NCI-H1436 (cell line): ENCODE data around the gene GRIA3.
"Not testable (repeated sequence)": the region's sequence is repeated elsewhere in the genome, so short reads cannot be mapped to it uniquely, and the experiment has no call there.

Experiments used
- DNase-seq: peaks from one replicate; lab custom pipeline; 2025; lab: John Stamatoyannopoulos, UW

The GRIA3 gene

GRCh38 chrX:123272630-123273029 lies 88.6 kb downstream of the GRIA3 start:
- no peak for DNase-seq

- no peak for DNase-seq
Observed at GRCh38 chrX:123274796-123275195, 90.7 kb downstream of the GRIA3 start.

GRCh38 chrX:123277347-123277746 lies 93.3 kb downstream of the GRIA3 start:
- DNase-seq = no peak

DNA sequence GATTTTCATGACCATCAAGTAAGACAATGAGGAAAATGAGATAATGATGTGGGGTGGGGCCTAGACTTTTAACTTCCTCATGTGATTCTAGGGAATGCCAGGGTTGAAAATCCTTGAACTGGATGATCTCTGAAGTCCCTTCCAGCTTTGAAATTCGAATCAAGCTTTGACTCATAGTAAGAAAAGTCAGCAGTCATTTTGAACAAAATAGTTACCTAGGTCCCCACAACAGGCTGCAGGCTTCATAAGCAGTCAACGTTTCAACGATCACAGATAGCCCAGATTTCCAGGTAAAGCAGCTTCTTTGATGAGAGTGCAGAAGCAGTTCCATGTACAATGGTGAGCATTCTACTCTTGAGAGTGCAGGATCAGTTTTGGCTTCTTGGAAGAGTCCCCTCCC lies 93.7 kb downstream of the GRIA3 start:
- no peak for DNase-seq

DNA sequence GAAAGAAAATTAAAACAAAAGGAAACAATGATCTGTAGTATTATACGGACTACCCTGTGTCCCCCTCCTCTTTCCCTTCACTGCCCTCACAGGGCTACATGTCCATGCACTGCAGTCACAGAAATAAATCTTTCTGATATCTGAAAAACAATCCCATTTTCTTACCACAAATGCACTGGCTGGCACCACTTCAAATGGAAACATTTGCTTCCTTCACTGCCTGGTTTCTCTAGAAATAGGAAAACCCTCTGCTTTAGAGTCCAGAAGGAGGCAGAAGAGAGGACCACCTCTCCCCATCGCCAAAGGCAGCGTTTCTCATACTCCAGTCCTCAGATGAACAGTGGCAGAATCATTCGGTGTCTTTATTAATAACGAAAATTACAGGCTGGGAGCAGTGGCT lies 98.2 kb downstream of the GRIA3 start:
- DNase-seq = no peak

GRCh38 chrX:123283407-123283806 lies 99.3 kb downstream of the GRIA3 start:
- not testable (repeated sequence) for DNase-seq

DNA sequence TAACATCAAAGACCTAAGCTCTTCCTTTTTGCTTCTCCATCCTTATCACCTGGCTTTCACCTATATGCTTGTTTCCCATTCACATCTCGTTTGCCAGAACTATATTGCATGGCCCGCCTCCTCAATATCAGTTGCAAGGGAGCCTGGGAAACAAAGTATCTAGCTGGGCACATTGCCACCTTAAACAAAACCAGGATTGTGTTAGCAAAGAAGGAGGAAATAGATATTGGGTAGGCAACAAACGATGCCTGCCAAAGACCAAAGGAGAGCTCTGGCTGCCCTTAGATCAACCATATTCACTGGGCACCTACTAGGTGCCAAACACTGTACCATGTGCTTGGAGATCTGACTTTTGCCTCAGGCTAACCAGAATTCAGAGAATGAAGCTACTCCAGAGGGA lies 107.5 kb downstream of the GRIA3 start:
- DNase-seq = no peak

- DNase-seq = no peak
Observed at GRCh38 chrX:123298026-123298425, 113.9 kb downstream of the GRIA3 start.

DNA sequence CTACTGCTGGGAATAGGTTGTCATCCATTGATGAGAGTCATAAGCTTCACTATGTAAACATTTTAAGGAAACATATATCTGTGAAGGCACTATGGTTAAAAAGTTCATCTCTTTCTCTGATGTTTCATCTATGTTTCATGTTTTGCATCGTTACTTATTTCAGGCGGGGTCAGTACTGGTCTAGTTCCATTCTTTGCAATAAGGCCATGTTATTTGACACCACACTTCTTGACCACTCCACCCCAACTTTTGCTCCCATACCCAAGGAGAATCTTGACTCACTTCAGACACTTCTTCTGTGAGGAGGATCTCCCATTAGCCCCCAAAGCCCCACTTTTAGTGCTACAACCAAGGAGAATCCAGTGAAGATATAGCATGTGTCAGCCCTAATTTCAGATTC lies 119.4 kb downstream of the GRIA3 start:
- DNase-seq = no peak

DNA sequence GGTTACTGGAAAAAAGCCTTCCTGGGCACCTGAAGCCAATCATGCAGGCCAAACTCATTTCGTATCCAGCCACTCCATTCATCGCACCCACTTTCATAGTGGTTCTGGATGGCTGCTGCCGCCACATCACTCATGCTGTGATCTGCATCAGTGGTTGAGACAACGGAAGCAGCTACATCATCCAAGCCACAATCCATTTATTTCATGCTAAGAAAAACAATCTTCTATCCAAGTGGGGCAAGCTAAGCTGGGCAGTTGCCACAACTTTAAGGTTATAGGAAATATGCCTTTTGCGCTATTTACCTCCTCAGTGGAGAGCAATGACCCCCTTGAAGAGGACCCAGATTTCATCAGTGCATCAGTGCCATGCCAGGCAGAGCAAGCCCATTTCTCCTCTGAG lies 124.6 kb downstream of the GRIA3 start:
- no peak for DNase-seq

GRCh38 chrX:123310112-123310511 lies 126.0 kb downstream of the GRIA3 start:
- no peak for DNase-seq

GRCh38 chrX:123311486-123311885 lies 127.4 kb downstream of the GRIA3 start:
- no peak for DNase-seq

- DNase-seq = no peak
Observed at GRCh38 chrX:123313486-123313885, 129.4 kb downstream of the GRIA3 start.

- no peak for DNase-seq
Observed at GRCh38 chrX:123320622-123321021, 136.5 kb downstream of the GRIA3 start.

GRCh38 chrX:123322536-123322935 lies 138.5 kb downstream of the GRIA3 start:
- no peak for DNase-seq

DNA sequence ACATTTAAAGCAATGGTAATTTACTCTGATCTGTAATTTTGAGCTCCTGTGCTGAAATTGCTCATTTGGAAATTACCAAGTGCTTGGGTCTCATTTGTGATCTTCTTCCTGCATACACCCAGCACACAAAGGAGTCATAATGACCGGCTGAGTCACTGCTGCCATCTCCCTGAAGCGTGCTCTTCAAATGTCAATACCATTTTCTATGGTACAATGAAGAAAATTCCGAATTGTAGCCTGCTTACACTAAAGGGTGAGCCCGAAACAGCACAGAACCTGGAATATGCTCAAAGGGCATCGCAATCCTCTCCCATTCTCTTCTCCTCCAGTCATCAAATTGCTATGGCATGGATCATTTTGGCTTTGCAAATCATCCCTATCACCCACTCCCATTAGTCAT lies 140.5 kb downstream of the GRIA3 start:
- DNase-seq = peak; percentile 0

- no peak for DNase-seq
Observed at GRCh38 chrX:123330229-123330942, 146.3 kb downstream of the GRIA3 start.

GRCh38 chrX:123331349-123331748 lies 147.3 kb downstream of the GRIA3 start:
- no peak for DNase-seq

DNA sequence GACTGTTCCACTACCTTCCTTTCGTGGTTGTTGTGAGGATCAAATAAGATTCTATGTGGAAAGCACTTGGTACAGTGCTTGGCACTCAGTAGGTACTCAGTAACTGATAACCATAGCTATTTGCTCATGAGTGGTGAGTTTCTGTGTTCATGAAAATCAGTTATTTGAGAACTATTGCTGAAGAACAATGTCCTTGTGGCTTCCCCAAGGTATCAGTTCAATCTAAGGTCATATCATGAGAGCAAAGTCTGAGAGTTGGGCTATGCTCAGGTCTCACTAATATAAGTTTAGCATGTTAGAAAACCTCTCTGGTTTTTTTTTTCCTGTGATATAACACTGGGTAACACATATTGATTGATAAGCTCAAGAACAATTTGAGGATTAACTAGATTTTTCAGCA lies 147.8 kb downstream of the GRIA3 start:
- no peak for DNase-seq

DNA sequence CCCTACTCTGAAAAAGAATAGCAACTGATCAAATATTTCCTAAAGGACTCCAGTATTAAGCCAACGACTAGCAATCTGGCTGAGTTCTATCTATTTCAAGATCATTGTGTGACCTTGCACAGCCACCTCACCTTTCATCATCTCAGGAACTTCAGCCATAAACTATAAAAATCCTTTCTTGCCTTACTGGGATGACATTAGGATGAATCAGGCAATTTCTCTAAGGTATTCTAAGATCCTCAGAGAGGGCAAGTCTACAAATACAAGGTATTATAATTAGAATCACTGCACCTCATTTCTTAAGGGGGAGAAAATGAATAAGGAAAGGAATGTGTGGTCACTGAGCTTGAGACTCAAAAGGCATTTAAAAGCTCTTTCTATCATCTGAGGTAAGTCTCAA lies 152.6 kb downstream of the GRIA3 start:
- DNase-seq = no peak

DNA sequence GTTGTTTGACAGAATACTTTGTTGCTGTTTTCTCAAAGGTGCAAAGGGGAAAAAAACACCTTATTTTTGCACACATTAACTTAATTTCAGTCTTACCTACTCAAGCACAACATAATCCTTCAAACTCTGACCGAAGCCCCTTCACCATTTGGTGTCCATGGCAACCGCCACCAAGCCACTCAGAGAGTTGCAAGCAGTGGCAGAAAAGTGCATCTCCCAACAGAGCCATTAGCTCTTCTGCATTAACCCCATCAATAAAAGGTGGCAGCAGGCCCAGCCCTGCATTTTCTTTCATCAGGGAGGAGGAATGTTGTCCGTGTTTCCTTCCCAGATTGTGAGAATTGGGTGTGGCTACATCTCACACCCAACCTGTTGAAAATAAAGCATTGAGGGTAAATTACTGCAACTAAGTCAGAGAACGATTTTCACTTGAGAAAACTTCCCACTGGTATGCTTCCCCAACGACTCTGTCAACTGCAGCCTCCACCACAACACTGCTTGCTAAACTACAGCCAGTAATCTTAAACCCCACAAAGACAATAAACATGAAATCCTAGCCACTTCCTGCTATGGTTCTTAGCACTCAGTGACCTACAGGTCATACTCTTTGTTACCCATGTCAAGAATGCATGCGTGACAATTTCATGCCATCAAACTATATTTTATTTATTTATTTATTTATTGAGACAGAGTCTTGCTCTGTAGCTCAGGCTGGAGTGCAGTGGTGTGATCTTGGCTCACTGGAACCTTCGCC lies 154.0 kb downstream of the GRIA3 start:
- DNase-seq = no peak

- no peak for DNase-seq
Observed at GRCh38 chrX:123339221-123339905, 155.3 kb downstream of the GRIA3 start.

DNA sequence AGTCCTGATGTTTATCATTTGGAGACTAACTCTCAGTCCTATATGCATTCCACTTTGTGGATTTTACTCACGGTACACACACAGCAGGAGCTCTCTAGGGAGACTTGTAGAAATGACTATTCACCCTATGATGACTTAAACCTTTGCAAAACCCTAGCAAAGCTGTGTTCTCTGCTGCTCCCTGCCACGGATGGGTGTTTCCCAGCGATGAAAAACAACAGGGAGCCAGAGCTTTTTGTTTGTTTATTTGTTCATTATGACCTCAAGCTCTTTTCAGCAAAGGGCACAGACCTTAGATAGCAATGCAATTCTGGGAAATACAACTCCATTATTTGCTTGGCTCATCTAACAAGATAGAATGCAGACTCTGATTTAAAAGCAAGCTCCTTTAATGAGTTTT lies 156.6 kb downstream of the GRIA3 start:
- DNase-seq = no peak
